Loucy (cell line): Measurements from ENCODE around the gene S100A3.

Experiments
- H2AFZ ChIP-seq: fragments of 200-600 bp; sonication (generic); 2 replicates; pipeline ENCODE4 v1.6.0; 2016; ENCODE audit warnings: antibody characterized with exemption, mild to moderate bottlenecking, low read length, moderate library complexity
- H3F3A ChIP-seq: fragments of 200-600 bp; 2 replicates; pipeline ENCODE4 v1.6.0; 2016; ENCODE audit warnings: antibody characterized with exemption, low read depth, mild to moderate bottlenecking
- H3K27me3 ChIP-seq: fragments of 200-600 bp; sonication (generic); 2 replicates; pipeline ENCODE4 v1.6.1; 2014; ENCODE audit warnings: low read length, mild to moderate bottlenecking; ENCODE audit not compliant: insufficient read depth, poor library complexity, severe bottlenecking
- H3K36me3 ChIP-seq: fragments of 200-600 bp; sonication (generic); 2 replicates; pipeline ENCODE4 v1.6.1; 2016; ENCODE audit warnings: low read length; ENCODE audit not compliant: insufficient read depth
- H3K4me1 ChIP-seq: fragments of 200-600 bp; sonication (generic); 2 replicates; pipeline ENCODE4 v1.5.1; 2014; ENCODE audit warnings: low read length, mild to moderate bottlenecking; ENCODE audit not compliant: insufficient read depth, poor library complexity, severe bottlenecking
- H3K4me2 ChIP-seq: fragments of 200-600 bp; sonication (generic); 2 replicates; pipeline ENCODE4 v1.6.0; 2014; ENCODE audit warnings: antibody characterized with exemption, low read length, low read depth, mild to moderate bottlenecking; ENCODE audit not compliant: poor library complexity, severe bottlenecking
- H3K4me3 ChIP-seq: fragments of 200-600 bp; sonication (generic); 2 replicates; pipeline ENCODE4 v1.5.1; 2014; ENCODE audit warnings: low read length, mild to moderate bottlenecking, mixed read lengths; ENCODE audit not compliant: poor library complexity, severe bottlenecking
- H3K79me2 ChIP-seq: fragments of 200-600 bp; sonication (generic); 2 replicates; pipeline ENCODE4 v1.6.1; 2014; ENCODE audit warnings: low read length; ENCODE audit not compliant: insufficient read depth
- H3K9ac ChIP-seq: fragments of 200-600 bp; sonication (generic); 2 replicates; pipeline ENCODE4 v1.6.0; 2014; ENCODE audit warnings: mild to moderate bottlenecking, low read depth, low read length, moderate library complexity; ENCODE audit not compliant: poor library complexity, severe bottlenecking
- H3K9me2 ChIP-seq: fragments of 200-600 bp; sonication (generic); replicated peaks from 2 replicates; pipeline ENCODE4 v1.6.1; 2016; ENCODE audit warnings: low read depth, low read length, mixed read lengths
- H3K9me3 ChIP-seq: fragments of 200-600 bp; sonication (generic); 2 replicates; pipeline ENCODE4 v1.6.1; 2014; ENCODE audit warnings: mild to moderate bottlenecking, antibody characterized with exemption, low read length, low read depth; ENCODE audit not compliant: insufficient read depth
- H4K20me1 ChIP-seq: fragments of 200-600 bp; sonication (generic); 2 replicates; pipeline ENCODE4 v1.6.0; 2014; ENCODE audit warnings: antibody characterized with exemption, low read length, mild to moderate bottlenecking; ENCODE audit not compliant: insufficient read depth, poor library complexity, severe bottlenecking
- EZH2phosphoT487 ChIP-seq: fragments of 200-600 bp; IDR thresholded peaks from 2 replicates; pipeline ENCODE4 v1.6.1; 2018; ENCODE audit warnings: antibody characterized with exemption, mild to moderate bottlenecking, moderate library complexity, borderline replicate concordance
- TF ChIP-seq, protein P1 (sequence below): fragments of 200-600 bp; sonication (generic); conservative IDR thresholded peaks from 2 replicates; pipeline ENCODE4 v1.5.1; 2014; ENCODE audit warnings: mild to moderate bottlenecking, antibody characterized with exemption, low read length

The S100A3 gene

DNA sequence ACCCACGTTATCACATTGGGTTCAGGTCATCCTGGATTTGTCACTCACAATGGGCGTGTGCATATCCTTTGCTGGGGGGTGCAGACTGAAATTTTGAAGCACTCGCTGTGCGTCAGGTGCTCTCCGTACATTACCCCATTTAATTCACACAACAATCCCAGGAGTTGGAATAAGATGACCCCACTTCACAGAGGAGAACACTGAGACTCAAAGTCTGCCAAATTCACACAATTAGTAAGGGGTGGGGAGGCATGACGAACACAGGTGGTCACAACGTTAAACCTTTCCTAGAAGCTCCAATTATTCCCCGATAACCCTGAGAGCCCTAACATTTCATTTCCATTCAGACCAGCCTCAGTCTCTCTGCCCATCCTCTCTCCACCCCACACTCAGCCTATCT lies 20.4 kb upstream of the S100A3 start:
- Histone ChIP-seq H3K9me2 (no peaks in the 10 kb centered on the region), H3K9me3 (no peaks in the 10 kb centered on the region), H3K27me3 (no peaks in the 10 kb centered on the region), H2AFZ (no peak overlapping the region), H3K4me1 (peaks cover 41% of the 10 kb centered on the region), H3K4me2 (no peak overlapping the region), H4K20me1 (no peaks in the 10 kb centered on the region), H3K9ac (no peak overlapping the region), H3K4me3 (no peak overlapping the region), H3F3A (no peaks in the 10 kb centered on the region), H3K79me2 (no peaks in the 10 kb centered on the region), H3K36me3 (no peaks in the 10 kb centered on the region)
- TF ChIP-seq, protein P1, sequence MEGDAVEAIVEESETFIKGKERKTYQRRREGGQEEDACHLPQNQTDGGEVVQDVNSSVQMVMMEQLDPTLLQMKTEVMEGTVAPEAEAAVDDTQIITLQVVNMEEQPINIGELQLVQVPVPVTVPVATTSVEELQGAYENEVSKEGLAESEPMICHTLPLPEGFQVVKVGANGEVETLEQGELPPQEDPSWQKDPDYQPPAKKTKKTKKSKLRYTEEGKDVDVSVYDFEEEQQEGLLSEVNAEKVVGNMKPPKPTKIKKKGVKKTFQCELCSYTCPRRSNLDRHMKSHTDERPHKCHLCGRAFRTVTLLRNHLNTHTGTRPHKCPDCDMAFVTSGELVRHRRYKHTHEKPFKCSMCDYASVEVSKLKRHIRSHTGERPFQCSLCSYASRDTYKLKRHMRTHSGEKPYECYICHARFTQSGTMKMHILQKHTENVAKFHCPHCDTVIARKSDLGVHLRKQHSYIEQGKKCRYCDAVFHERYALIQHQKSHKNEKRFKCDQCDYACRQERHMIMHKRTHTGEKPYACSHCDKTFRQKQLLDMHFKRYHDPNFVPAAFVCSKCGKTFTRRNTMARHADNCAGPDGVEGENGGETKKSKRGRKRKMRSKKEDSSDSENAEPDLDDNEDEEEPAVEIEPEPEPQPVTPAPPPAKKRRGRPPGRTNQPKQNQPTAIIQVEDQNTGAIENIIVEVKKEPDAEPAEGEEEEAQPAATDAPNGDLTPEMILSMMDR, result no peak
- TF ChIP-seq EZH2phosphoT487, result no peak

DNA sequence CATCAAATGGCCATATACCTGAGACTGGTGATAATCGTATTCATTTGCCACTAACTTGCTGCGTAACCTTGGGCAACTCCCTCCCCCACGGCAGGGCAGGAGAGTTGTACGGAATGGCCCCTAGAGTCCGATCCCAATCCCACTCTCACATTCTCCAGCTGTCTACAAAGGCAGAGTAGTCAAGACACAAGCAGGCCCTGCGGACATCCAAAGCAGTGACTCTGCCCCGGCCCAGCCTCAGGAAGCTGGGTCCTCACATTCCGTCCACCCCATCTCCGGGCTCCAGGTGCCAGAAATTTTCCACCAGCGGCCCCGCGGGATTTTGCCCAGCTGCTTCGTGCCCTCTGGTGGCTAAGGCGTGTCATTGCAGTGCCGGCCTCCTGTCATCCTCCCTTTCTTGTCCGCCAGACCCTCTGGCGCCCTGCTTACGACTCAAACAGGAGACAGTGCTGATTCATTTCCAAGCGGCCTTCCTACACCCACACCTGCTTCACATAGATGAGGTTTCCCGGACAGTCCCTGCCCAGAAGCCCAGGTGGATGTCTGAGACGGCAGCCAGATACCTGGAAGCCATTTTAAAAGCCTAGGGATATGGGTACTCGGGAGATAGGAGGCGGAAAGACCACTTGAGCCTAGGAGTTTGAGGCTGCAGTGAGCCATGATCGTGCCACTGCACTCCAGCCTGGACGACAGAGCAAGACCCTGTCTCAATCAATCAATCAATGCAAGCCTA lies 19.5 kb upstream of the S100A3 start:
- Histone ChIP-seq H3K79me2 (no peaks in the 10 kb centered on the region), H3K9ac (peak overlapping the region; percentile 46), H3K9me3 (no peaks in the 10 kb centered on the region), H3F3A (no peaks in the 10 kb centered on the region), H4K20me1 (no peaks in the 10 kb centered on the region), H3K4me2 (peak overlapping the region; percentile 60), H3K36me3 (no peaks in the 10 kb centered on the region), H3K4me3 (no peak overlapping the region), H3K27me3 (no peaks in the 10 kb centered on the region), H3K4me1 (peaks cover 41% of the 10 kb centered on the region), H2AFZ (peak overlapping the region; percentile 89), H3K9me2 (no peaks in the 10 kb centered on the region)
- TF ChIP-seq, protein P1, result peak; percentile 99
- TF ChIP-seq EZH2phosphoT487, result no peak

DNA sequence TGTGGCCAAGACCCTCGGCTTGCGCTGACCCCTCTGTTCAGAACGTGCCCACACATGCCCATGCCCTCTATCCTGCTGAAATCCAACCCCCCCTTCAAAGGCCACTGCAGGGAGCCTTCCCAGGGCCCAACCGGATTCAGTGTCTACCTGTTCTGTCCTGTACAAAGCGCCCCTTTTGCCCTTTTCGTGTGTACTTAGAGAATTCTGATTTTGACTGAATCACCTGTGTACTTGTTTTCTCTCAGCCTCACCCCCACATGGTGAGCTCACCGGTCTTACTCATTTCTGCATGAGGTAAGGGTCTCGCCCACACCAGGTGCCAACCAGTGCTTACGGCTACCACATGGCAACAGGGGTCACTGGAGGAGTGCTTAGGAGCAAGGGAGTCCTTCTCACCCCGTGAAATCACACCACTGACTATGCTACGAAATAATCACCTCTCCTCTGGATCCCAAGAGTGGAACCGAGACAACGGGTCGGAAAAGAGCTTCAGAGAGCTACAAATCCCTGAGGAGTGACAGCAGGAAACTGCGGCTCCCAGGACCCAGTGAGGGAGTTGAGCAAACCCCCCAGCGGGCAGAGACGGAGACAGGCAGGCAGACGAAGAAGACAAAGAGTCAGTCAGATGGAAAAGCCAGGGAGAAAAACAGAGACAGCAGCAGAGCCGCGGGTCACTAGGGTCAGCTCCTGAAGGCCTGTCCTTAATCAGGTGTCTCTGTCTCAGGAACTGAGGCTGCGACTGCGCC lies 18.7 kb upstream of the S100A3 start:
- Histone ChIP-seq H2AFZ (peak overlapping the region; percentile 89), H3K4me2 (peak overlapping the region; percentile 60), H3K36me3 (no peaks in the 10 kb centered on the region), H3K79me2 (no peaks in the 10 kb centered on the region), H3K9me3 (no peaks in the 10 kb centered on the region), H3K4me1 (peaks cover 35% of the 10 kb centered on the region), H4K20me1 (no peaks in the 10 kb centered on the region), H3K9me2 (no peaks in the 10 kb centered on the region), H3K4me3 (no peak overlapping the region), H3K27me3 (no peaks in the 10 kb centered on the region), H3K9ac (peak overlapping the region; percentile 42), H3F3A (no peaks in the 10 kb centered on the region)
- TF ChIP-seq, protein P1, result no peak
- TF ChIP-seq EZH2phosphoT487, result no peak
